Measurements from ENCODE around the gene MPIG6B. TPM values are rescaled to one million over a fixed set of nuclear protein-coding genes. Genes with fewer than 3 reads are reported as not detected.

The MPIG6B gene
- total RNA-seq, 1 donor from 2014 or later = not detected

DNA sequence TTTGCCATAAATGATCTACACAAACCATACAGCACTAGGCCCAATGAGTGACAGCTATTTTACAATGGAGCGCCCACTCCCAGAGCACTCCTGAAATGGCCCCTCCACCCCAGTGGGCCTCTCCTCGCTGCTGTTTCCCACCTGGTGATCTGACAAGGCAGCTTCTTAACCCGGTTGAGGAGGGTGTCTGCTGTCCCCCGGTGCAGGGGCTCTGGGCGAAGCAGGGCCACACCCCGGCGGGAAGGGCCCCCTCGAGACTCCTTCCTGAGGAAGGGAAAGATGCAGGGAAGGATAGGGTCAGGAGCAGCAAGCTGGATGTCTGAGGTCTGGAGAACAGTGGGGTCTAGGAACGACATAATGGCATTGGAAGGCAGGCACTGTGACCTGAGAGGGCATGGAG, 30.3 kb upstream of the MPIG6B start:
- no peak for DNase-seq (ENCODE audit: low spot score)
- H3K27me3 Mint-ChIP-seq (ENCODE audit: low read depth) = no peaks in the 10 kb centered on the region
- H3K36me3 Mint-ChIP-seq (ENCODE audit: low read depth) = peaks cover 27% of the 10 kb centered on the region
- H3K9me3 Mint-ChIP-seq (ENCODE audit: low read depth) = no peaks in the 10 kb centered on the region
- H3K4me1 Mint-ChIP-seq (ENCODE audit: low read depth) = no peaks in the 10 kb centered on the region
- TF ChIP-seq, protein P1, sequence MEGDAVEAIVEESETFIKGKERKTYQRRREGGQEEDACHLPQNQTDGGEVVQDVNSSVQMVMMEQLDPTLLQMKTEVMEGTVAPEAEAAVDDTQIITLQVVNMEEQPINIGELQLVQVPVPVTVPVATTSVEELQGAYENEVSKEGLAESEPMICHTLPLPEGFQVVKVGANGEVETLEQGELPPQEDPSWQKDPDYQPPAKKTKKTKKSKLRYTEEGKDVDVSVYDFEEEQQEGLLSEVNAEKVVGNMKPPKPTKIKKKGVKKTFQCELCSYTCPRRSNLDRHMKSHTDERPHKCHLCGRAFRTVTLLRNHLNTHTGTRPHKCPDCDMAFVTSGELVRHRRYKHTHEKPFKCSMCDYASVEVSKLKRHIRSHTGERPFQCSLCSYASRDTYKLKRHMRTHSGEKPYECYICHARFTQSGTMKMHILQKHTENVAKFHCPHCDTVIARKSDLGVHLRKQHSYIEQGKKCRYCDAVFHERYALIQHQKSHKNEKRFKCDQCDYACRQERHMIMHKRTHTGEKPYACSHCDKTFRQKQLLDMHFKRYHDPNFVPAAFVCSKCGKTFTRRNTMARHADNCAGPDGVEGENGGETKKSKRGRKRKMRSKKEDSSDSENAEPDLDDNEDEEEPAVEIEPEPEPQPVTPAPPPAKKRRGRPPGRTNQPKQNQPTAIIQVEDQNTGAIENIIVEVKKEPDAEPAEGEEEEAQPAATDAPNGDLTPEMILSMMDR (IDR thresholded peaks at IDR 0.05) = no peak
- no peak overlapping the region for H3K4me3 Mint-ChIP-seq (ENCODE audit: unreplicated experiment)
- no peak overlapping the region for H3K27ac Mint-ChIP-seq (ENCODE audit: unreplicated experiment)

DNA sequence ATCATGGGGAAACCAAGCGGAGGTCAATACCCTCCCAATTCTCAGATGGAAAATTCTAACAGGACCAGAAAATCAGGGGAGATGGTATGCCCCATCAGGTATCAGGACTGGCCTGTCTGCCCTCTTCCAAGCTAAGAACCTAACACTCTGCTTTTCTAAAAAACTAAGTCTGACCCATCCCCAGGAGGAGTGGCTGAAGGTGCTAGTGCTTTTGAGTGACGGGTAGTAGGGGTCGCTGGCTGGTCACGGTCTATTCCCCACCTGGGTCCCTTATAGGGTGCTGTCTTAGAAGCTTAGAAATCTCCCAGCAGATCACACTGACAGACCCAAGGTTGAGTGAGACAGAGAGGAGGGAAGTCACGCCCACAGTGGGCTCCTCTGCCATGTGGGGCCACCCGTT, 29.6 kb upstream of the MPIG6B start:
- Mint-ChIP-seq H3K36me3 (ENCODE audit: low read depth) (peaks cover 25% of the 10 kb centered on the region), H3K27me3 (ENCODE audit: low read depth) (no peaks in the 10 kb centered on the region), H3K4me3 (ENCODE audit: unreplicated experiment) (no peak overlapping the region), H3K27ac (ENCODE audit: unreplicated experiment) (no peak overlapping the region), H3K9me3 (ENCODE audit: low read depth) (no peaks in the 10 kb centered on the region), H3K4me1 (ENCODE audit: low read depth) (no peaks in the 10 kb centered on the region)
- TF ChIP-seq, protein P1 (IDR thresholded peaks at IDR 0.05) = no peak
- no peak for DNase-seq (ENCODE audit: low spot score)

DNA sequence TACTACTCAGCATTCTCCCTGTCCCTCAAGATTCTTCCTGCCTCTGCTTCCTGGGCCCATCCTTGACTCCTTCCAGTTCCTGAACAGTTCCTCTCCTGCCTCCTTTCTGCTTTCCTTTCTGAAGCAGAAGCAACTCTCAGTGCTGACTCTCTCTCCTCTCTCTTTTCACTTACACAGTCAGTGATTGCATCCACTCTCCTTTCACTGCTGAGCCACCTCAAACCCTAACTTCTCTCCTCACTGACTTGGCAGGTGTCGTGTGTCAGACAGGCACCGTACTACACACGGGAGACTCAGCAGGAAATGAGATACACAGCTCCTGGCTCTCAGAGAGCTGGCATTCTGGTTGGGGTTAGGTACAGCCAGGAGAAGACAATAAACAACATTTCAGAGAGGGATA, 25.6 kb upstream of the MPIG6B start:
- TF ChIP-seq, protein P1 (IDR thresholded peaks at IDR 0.05) = no peak
- Mint-ChIP-seq H3K4me1 (ENCODE audit: low read depth) (peaks cover 18% of the 10 kb centered on the region), H3K36me3 (ENCODE audit: low read depth) (peaks cover 15% of the 10 kb centered on the region), H3K27ac (ENCODE audit: unreplicated experiment) (peak overlapping the region; percentile 4), H3K9me3 (ENCODE audit: low read depth) (no peaks in the 10 kb centered on the region), H3K4me3 (ENCODE audit: unreplicated experiment) (no peak overlapping the region), H3K27me3 (ENCODE audit: low read depth) (no peaks in the 10 kb centered on the region)
- no peak for DNase-seq (ENCODE audit: low spot score)

DNA sequence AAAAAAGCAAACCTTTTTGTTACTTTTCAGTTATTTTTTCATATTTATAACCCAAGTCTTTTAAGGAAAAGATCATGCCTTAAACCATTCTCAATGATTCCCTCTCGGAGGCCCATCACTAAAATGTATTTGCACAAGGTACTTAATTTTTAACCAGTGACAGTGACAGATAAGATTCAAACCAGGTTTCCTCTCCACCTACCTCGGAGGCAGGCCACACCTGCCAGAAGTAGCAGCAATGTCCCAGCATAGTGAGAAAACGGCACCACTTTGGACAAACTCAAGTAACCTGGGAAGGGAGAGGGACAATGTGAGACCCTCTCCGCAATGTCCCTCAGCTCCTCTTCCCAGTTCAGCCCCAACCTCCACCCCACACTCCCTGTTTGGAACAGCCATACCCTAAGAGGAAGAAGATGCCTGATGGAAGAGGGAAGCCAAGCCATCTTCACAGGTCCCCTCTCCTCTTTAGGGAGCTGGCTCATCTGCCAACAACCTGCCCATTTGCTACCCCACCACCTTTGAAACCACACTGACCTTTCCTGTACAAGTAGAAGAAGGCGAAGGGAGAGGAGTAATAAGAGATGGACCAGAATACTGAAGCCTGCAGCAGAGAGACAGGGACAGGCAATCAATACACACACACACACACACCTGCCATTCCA, 22.3 kb upstream of the MPIG6B start:
- peaks cover 5% of the 10 kb centered on the region for H3K36me3 Mint-ChIP-seq (ENCODE audit: low read depth)
- peak overlapping the region; percentile 70 for H3K27ac Mint-ChIP-seq (ENCODE audit: unreplicated experiment)

DNA sequence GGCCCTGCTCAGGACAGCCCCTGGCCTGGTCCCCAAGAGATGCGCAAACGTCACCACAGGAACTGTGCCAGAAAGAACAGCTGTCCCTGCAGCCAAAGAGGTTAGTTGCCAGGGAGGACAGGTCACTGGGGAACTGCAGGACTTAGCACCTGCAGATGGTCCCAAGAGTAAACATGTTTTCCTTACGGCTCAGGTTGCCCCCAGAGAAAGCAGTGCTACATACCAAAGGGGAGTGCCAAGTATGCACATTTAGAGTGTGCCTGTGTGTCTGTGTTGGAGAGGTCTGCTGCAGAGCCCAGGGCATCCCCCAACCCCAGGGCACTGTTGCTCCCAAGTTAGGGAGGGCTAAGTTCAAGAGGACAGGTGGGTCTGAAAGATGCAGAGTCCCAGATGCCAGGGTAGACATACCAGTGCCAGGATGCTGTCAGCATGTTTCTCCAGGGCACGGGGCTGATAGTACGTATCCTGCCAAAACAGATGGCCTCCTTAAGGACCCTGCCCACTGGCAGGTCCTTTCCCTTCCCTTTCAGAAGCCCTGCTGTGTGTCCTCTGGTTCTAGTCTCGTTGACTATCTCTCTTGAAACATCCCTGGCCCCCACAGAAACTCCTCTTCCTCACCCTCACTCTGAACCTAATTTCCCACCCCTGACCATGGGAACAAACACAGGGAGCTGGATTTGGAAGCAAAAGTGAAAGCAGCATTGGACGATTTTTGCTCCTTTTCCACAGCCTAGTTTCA, 21.3 kb upstream of the MPIG6B start:
- Mint-ChIP-seq H3K36me3 (ENCODE audit: low read depth) (peaks cover 2% of the 10 kb centered on the region), H3K9me3 (ENCODE audit: low read depth) (no peaks in the 10 kb centered on the region), H3K4me3 (ENCODE audit: unreplicated experiment) (peak overlapping the region; percentile 99), H3K4me1 (ENCODE audit: low read depth) (peaks cover 26% of the 10 kb centered on the region), H3K27me3 (ENCODE audit: low read depth) (no peaks in the 10 kb centered on the region), H3K27ac (ENCODE audit: unreplicated experiment) (peak overlapping the region; percentile 98)
- no peak for DNase-seq (ENCODE audit: low spot score)
- TF ChIP-seq, protein P1 (IDR thresholded peaks at IDR 0.05) = no peak

More for the DNA sequence above, 22.3 kb upstream of the MPIG6B start:
- TF ChIP-seq, protein P1 (IDR thresholded peaks at IDR 0.05) = no peak
- no peak for DNase-seq (ENCODE audit: low spot score)
- Mint-ChIP-seq H3K27me3 (ENCODE audit: low read depth) (no peaks in the 10 kb centered on the region), H3K9me3 (ENCODE audit: low read depth) (no peaks in the 10 kb centered on the region), H3K4me3 (ENCODE audit: unreplicated experiment) (peak overlapping the region; percentile 3), H3K4me1 (ENCODE audit: low read depth) (peaks cover 26% of the 10 kb centered on the region)
